ENCODE results near the gene AMBP.

Gene AMBP

GRCh38 chr9:114072184-114073140 is 5.6 kb downstream of the AMBP start:
- DNase-seq (ENCODE audit: low read depth): no peak

- DNase-seq (ENCODE audit: low read depth): no peak
These were observed 6.8 kb downstream of the AMBP start for GRCh38 chr9:114071197-114071795.

GRCh38 chr9:114070188-114071103 is 7.7 kb downstream of the AMBP start:
- DNase-seq (ENCODE audit: low read depth): no peak

- DNase-seq (ENCODE audit: low read depth): no peak
These were observed 8.5 kb downstream of the AMBP start for GRCh38 chr9:114069476-114070187.

- no peak for DNase-seq (ENCODE audit: low read depth)
These were observed 12.8 kb downstream of the AMBP start for GRCh38 chr9:114065304-114065703.

GRCh38 chr9:114061830-114062474 is 16.1 kb downstream of the AMBP start:
- DNase-seq (ENCODE audit: low read depth): no peak

GRCh38 chr9:114061292-114061691 is 16.8 kb downstream of the AMBP start:
- no peak for DNase-seq (ENCODE audit: low read depth)

- DNase-seq (ENCODE audit: low read depth): no peak
These were observed 17.4 kb downstream of the AMBP start for GRCh38 chr9:114060711-114061110.

- DNase-seq (ENCODE audit: low read depth): no peak
These were observed 18.0 kb downstream of the AMBP start for GRCh38 chr9:114060070-114060469.

GRCh38 chr9:114059047-114059803 is 18.9 kb downstream of the AMBP start:
- no peak for DNase-seq (ENCODE audit: low read depth)

- no peak for DNase-seq (ENCODE audit: low read depth)
These were observed 19.4 kb downstream of the AMBP start for GRCh38 chr9:114058688-114059046.

GRCh38 chr9:114057161-114057885 is 20.8 kb downstream of the AMBP start:
- DNase-seq (ENCODE audit: low read depth): no peak

- no peak for DNase-seq (ENCODE audit: low read depth)
These were observed 21.6 kb downstream of the AMBP start for GRCh38 chr9:114056527-114056926.

- no peak for DNase-seq (ENCODE audit: low read depth)
These were observed 22.2 kb downstream of the AMBP start for GRCh38 chr9:114055894-114056293.

- DNase-seq (ENCODE audit: low read depth): no peak
These were observed 23.0 kb downstream of the AMBP start for GRCh38 chr9:114055061-114055460.

GRCh38 chr9:114054191-114054690 is 23.9 kb downstream of the AMBP start:
- DNase-seq (ENCODE audit: low read depth): no peak

GRCh38 chr9:114053246-114054005 is 24.7 kb downstream of the AMBP start:
- no peak for DNase-seq (ENCODE audit: low read depth)

GRCh38 chr9:114051706-114052105 is 26.4 kb downstream of the AMBP start:
- no peak for DNase-seq (ENCODE audit: low read depth)

- DNase-seq (ENCODE audit: low read depth): no peak
These were observed 26.8 kb downstream of the AMBP start for GRCh38 chr9:114051281-114051680.

Data from iris pigment epithelial cell (primary cell).